ENCODE data around the gene DPEP1.
"Not testable (repeated sequence)": the region's sequence is repeated elsewhere in the genome, so short reads cannot be mapped to it uniquely, and the experiment has no call there.

The DPEP1 gene

DNA sequence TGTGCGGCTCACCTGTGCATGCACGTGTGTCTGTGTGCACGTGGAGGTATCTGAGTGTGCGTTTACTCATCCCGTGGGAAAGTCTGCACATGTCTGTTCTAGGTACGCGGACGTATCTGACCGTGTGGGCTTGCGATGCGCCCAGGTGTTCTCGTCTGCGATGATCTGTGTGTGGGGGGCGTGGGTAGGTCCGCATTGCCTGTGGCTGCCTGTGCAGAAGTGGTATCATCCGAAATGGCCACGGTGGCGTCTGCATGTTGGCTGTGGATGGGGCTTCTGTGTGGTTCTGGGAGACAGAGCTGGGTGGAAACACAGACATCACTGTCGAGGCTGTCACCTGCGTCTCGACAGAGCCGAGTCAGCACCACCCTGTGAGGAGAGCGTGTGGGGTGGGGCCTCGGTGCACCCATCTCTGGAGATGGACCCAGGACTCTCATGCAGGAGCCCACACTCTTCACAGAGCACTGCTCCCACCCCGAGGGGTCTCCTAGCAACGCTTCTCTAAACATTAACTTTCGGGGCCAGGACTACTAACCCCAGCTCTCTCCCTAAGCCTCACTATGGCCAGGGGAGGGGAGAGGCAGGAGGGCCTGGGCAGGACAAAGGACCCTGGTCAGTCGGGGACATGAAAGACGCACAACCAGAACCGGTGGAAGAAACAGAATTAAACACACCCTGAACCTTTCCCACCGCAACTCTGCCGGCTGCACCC lies 8.4 kb downstream of the DPEP1 start:
- DNase-seq, result no peak

DNA sequence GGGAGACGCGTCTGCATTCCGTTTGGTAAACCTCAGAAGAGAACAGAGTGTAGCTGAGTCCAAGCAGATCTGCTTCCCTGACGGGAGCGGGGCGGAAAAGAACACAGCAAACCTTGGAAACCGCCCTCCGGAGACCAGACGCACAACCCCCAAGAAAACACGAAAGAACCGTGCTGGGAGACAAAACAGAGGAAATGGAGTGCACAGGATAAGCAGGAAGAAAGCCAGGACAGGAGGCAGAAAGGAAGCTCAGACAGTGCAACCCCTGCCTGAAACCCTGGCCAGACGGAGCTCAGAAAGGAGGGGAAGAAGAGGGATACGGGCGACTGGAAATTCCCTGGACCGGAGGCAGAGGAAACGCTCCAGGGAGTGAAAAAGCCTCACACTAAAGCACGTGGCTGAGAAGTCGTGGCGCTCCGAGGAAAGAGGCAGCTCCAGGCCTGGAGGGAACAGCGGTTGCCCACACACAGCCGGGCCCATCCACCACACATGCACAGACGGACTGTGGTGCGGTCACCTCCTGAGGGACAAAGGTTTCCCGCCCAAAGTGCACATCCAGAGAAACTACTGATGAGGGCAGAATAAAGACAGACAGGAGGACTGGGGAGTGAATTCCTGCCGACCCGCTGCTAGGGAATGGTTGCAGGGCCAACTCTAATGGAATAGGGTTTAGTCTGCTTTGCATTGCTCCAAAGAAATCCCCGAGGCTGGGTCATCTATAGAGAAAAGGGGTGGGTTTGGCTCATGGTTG lies 10.2 kb downstream of the DPEP1 start:
- DNase-seq, result no peak

DNA sequence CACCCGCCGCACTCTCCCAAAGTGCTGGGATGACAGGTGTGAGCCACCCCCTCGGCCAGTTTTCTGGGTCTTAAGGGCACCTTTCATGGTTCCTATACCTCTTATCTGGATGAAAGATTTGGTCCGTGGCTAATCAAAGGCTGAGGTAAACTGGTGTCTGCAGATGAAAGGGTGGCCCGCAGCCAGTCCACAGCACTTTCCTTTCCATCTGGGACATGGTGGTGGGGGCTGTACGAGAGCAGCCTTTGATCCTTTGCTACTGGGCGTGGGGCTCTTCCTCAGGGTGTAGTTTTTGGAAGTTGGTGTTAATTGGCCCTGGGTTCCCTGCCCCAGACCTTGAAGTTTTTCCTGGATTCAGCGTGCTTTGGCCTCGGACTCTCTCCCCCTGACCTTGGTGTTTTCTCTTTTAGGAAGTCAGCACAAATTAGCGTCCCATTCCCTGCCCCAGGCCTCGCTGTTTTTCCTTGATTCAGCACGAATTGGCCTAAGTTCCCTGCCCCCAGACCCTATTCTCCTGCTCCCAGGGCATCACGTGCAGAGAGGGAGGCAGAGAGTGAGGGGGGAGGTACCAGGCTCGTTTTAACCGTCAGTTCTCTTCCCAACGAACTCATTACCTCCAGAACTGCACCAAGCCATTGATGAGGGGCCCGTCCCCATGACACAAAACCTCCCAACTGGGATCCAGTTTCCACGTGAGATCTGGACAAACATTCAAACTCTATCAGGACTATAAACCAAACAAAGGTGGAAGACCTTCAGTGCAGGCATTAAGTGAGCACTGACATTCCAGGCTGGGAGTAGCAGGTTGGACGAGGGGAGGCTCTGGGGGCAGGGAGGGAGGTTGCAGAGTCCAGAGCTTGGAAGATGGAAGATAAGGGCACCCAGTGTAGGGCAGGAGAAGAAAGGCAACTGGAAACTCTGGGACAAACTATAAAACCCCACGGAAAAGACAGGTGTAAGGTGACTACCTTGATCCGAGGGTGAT lies 11.6 kb downstream of the DPEP1 start:
- DNase-seq, result no peak

DNA sequence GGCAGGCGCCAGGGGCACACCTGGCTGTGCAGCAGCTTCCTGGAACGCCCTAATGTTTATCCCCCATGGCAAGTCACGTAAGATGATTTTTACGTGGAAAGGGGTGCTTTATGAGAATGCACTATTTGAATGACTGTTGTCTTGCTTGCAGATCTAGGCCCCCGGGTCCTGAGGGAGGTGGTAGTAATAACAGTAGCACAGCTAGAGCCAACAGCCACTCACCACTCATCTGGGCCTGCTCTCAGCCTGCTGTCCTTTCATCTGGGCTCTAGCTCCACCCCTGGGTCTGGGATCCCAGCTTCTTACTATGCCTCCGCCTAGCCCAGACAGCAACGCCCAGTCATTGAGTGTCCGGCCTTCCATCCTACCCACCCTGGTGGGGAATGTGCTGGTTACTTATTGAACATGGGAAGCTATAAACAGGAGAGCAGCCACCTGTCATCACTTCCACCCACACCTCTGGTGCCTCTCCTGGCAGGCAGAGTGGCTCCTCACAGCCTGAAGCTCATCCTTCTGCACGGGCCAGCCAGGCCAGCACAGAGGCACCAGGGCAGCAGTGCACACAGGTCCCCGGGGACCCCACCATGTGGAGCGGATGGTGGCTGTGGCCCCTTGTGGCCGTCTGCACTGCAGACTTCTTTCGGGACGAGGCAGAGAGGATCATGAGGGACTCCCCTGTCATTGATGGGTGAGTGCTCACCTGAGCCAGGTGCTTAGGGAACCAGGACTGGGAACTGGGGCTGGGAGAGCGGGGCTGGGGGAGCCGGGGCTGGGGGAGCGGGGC lies 16.6 kb downstream of the DPEP1 start:
- no peak for DNase-seq

DNA sequence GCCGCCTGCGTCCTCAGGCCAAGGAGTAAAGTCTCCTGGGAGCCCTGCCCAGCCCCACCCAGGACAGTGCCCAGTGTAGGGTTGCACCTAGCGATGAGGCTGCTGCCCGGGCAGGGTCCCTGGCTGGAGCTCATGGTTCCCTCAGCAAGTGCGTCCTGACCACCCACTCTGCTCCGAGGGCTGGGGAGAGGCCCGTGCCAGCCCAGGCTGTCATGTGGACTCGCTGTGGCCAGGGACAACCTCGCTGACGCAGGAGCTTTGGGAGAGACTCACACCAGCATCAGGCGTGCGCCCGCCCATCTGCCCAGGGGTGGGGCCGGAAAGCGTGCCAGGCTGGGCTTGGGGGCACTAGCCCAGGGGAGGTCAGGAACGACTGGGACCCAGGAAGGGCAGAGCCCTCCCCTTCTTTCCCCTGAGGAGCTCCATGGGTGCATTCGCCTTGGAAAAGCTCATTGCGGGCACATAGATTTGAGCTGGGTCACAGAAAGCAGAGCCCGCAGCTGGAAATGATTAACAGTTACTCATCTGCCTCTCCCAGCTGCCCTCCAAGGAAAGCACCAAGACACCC lies 19.7 kb downstream of the DPEP1 start:
- DNase-seq, result no peak

DNA sequence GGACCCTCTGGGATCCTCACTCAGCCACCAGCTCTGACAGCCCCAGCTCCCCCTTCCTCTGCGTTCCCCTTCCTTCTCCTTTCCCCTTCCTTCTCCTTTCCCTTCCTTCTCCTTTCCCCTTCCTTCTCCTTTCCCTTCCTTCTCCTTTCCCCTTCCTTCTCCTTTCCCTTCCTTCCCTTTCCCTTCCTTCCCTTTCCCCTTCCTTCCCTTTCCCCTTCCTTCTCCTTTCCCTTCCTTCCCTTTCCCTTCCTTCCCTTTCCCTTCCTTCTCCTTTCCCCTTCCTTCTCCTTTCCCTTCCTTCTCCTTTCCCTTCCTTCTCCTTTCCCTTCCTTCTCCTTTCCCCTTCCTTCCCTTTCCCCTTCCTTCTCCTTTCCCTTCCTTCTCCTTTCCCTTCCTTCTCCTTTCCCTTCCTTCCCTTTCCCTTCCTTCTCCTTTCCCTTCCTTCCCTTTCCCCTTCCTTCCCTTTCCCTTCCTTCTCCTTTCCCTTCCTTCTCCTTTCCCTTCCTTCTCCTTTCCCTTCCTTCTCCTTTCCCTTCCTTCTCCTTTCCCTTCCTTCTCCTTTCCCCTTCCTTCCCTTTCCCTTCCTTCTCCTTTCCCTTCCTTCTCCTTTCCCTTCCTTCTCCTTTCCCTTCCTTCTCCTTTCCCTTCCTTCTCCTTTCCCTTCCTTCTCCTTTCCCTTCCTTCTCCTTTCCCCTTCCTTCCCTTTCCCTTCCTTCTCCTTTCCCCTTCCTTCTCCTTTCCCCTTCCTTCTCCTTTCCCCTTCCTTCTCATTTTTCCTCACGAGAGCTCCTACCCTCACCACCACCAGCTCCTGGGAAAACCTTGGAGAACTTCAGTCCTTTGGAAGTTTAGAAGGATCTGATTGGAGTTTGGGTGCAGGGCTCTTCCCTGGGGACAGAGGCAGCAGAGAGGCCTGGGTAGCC lies 21.3 kb downstream of the DPEP1 start:
- DNase-seq, result not testable (repeated sequence)

DNA sequence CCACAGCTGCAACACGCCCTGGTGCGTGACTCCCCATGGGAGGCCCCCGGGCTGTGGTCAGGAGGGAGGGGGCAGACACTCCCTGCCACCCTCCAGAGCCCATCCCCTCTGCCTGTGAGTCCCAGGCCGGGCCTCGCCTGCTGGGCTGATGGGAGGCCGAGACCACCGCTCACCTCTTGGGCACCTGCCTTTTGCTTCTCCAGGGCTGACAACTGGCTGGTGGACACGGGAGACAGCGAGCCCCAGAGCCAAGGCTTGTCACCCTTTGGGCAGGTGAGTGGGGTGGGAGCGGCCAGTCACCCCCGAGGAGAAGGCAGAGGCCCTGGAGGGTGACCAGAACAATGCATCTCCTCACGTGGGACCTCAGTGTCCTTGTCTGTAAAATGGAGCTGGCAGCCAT lies 23.2 kb downstream of the DPEP1 start:
- DNase-seq, result no peak

DNA sequence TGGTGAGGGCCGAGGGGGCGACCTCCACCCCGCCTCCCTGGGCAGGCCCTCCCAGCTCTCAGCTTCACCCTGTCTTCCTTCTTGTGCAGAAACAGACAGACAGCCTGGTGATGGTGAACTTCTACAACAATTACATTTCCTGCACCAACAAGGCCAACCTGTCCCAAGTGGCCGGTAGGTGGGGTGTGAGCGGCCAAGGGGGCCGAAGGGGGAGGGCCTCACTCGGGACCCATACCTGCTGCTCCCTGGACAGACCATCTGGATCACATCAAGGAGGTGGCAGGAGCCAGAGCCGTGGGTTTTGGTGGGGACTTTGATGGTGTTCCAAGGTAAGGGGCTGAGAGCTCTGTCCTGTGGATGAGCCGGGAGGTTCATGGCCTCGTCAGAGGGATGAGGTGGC lies 23.9 kb downstream of the DPEP1 start:
- no peak for DNase-seq

DNA sequence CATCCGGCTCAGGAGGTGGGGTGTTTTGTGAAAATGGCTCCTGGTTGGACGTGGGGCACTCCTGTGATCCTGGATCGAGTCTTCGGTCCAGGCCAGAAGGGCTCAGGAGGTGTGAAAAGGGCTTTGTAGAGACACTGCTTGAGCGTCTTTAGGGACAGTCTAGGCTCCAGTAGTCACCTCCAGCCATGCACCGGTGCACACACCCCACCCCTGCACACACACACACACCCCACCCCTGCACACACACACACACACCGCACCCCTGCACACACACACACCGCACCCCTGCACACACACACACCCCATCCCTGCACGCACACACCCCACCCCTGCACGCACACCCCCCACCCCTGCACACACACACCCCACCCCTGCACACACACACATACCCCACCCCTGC lies 25.0 kb downstream of the DPEP1 start:
- no peak for DNase-seq

DNA sequence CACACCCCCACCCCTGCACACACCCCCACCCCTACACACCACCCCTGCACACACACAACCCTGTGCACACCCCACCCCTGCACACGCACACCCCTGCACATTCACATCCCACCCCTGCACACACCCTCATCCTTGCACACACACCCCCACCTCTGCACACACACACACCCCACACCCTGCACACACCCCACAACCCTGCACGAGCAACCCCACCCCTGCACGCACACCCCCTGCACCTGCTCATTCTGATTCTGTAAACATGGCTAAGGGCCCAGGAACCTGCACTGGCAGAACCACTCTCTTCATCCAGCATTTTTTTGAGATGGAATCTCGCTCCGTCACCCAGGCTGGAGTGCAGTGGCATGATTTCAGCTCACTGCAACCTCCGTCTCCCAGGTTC lies 25.9 kb downstream of the DPEP1 start:
- no peak for DNase-seq

DNA sequence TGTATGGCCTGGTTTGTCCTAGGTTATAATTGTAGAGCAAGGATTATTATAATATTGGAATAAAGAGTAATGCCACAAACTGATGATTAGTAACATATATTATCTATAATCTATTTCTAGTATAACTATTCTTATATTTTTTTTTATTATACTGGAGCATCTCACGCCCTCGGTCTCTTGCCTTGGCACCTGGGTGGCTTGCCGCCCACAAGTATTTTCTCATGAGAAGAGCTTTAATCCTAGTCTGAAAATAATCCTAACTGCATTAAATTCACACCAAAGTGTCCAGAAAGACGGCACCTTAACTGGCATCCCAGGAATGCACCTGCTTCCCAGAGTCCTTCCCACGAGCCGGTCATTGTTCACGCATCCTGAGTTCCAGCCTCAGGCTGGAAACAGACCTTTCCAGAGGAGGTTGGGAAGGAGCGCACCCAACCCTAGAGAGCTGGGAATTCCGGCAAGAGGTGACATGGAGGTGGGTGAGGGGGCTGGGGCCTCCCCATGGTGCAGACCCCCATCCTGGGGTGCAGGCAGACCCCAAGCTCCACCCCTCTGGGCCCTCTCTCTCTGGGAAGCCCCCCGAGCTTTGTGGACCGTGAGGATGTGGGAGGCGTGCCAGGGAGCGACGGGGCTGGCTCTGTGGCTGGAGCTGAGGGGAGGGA lies 28.1 kb downstream of the DPEP1 start:
- no peak for DNase-seq

DNA sequence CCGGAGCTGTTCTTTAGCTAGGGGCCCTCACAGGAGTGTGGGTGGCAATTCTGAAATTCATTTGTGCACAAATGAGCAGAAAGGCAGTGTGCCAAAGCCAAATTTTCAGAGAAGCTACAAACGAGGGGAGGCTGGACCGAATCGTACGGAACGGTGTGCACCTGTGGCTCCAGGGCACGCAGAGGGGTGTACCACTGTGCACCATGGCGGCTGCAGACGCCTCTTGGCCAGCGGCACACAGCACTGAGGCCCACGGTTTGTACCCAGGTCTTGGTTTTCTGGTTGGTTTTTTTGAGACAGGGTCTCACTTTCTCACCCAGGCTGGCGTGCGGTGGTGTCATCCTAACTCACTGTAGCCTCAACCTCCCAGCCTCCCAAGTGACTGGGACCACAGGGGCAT lies 29.1 kb downstream of the DPEP1 start:
- DNase-seq, result no peak

DNA sequence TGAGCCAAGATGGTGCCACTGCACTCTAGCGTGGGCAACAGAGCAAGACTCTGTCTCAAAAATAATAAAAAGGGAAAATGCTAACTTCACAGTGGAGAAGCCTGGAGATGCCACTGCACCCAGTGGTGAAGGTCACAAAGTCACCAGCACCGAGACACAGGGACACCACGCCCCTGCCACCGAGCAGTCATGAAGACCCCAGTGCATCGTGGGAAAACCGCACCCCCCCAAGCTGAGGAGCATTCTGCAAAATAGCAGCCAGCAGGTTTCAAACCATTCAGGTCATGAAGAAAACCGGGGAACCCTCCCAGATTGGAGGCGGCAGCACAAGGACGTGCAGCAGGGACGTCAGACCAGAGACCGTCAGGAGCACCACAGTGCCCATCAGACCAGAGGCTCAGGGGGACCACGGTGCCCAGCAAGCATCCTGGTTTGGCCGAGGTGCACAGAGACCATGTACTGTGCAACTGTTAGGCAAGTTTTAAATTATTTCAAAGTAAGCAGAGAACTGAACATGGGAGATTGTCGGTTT lies 30.4 kb downstream of the DPEP1 start:
- DNase-seq, result no peak

DNA sequence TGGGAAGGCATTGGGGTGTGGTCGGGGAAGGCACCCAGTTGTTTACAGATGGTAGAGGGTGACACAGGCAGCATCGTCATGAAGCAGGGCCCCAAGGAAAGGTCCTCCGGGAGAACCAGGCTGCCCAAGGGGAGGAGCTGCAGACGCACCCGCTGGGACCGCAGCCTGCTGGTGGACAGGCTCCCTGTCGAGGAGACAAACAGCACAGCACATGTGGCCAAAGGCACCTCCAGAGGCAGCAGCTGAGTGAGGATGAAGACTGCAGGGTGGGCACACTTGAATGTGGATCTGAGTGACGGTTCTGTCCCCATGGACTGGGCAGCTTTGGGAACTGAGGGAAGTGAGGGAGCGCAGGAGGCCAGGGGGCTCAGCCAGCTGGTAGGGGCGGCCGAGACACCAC lies 31.7 kb downstream of the DPEP1 start:
- no peak for DNase-seq

DNA sequence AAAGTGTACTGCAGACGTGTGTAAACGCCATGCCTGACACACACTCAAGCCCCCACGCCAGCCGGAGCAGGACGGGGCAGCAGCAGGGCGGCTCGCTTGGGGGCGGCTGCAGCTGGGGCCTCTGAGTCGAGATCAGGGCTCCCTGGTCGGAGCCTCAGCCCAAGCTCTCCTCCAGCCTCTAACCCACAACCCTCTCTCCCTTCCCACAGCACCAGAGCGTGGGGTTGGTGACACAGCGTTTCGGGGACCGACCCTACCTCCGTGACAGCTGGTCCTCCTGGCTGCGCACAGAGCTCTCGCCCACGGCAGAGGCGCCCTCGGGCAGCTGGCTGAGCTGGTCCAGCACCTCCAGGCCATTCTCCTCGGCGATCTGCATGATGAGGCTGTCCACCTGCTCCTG lies 32.8 kb downstream of the DPEP1 start:
- no peak for DNase-seq

DNA sequence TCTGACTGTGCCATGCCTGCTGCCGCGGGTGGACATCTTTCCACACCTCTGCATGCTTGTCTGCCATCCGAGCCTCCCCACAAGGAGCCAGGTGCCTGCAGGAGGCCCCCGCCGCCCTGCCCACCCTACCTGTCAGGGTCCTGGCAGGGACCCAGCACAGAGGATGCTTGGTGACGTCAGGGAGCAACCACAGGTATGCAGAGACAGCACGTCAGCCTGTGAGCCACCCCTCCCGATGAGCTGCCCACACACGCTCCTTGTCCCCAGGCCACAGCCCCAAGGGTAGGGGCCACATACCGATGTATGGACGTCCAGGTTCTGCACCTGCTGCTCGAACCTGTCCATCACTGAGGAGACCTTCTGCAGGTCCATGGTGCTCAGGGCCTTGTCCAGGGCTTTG lies 33.5 kb downstream of the DPEP1 start:
- DNase-seq, result no peak

DNA sequence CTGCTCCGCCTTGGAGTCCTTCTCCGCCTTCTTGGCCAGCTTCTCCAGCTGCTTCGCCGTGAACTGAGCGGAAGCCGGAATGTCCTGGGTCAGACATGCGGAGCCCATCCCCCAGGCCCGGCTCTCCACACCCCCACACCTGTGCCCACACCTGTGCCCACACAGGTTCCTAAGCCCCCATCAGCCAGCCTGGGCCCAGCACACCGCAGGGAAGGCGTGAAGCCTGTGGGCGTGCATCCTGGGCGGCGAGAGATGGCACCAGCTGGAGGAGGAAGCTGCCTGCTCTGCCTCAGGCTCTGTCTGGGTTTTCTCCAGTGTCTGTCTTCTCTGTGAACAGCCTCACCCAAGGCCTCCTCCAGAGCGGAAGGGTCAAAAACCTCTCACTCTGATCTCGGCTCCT lies 38.1 kb downstream of the DPEP1 start:
- no peak for DNase-seq

DNA sequence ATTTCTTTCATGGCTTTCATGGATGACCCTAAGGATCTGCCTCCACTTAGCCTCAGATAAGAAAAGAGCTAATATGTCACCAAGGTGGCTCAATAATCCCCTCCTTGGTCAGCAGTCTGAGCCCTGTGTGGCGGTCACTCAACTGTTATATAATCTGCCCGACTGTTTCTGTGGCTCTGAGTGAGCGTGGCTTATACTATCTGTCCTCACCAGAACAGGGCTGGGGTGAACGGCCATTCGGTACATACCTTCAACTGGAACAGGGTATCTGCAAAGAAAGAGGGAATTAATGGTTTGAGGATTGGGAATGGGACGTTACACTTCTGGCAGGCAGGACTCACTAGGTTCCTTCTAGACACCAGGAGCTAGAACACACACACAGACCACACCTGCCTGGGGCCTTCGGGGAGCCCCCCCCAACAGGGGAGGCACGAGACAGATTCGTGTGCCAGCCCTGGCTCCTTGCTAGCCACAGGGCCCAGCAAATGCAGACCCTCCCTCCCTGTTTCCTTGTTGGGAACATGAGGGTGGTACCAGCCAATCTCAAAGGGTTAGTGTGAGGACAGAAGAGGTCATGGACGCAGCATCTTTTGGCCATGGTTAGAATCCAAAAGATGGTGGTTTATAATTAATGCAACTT lies 40.3 kb downstream of the DPEP1 start:
- no peak for DNase-seq

DNA sequence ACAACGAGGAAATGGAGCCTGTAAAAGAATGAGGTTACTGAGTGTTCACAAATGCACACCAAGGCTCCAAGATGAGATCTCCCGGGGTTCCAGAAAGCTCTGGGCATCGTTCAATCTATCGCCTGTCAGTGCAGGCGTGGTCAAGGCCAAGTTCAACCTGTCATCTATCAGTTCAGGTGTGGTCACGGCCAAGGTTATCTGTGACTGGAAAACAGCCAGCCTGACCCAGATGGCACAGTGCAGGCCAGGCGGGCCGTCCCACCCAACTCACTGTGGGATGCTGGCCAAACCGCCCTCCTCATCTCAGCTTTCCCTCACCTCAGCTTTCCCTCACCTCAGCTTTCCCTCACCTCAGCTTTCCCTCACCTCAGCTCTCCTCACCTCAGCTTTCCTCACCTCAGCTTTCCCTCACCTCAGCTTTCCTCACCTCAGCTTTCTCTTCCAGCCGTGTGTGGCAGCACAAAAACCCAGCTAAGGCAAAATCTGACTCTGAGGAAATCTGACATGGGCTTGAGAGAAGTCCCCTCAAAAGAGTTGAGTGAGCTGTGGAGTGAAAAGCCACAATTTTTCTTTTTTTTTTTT lies 41.7 kb downstream of the DPEP1 start:
- no peak for DNase-seq

Measured in NCI-H2081 treated with DMSO at 0.1 percent for 48 hours (cell line).